Activated B cell treated with CpG ODN at 0.5 μM for 24 hours (primary cell): ENCODE data around the gene RGCC. TPM values are rescaled to one million over a fixed set of nuclear protein-coding genes. Genes with fewer than 3 reads are reported as not detected.

Experiments
- ATAC-seq: fragments of 200-7000 bp; cut with Tn5 transposase; one replicate; pipeline ENCODE4 v1.10.0; 2021; ENCODE audit warnings: low read depth, mild to moderate bottlenecking, moderate library complexity
- CTCF ChIA-PET: fragments of 350-600 bp; sonication (Branson Sonifier 250); formaldehyde crosslinking; loops from one replicate; lab custom pipeline; 2021; ENCODE audit warnings: antibody characterized with exemption; lab: Charles Lee
- POLR2A ChIA-PET: fragments of 350-600 bp; sonication (Branson Sonifier 250); formaldehyde crosslinking; loops from one replicate; lab custom pipeline; 2021; ENCODE audit warnings: antibody characterized with exemption; lab: Charles Lee
- DNase-seq: peaks from one replicate; pipeline ENCODE4 v3.0.0; 2022
- H3K27ac Mint-ChIP-seq: one replicate; pipeline ENCODE4 v1.8.0; 2020; ENCODE audit warnings: mixed read lengths
- H3K27me3 Mint-ChIP-seq: one replicate; pipeline ENCODE4 v1.8.0; 2021; ENCODE audit warnings: mixed read lengths
- H3K36me3 Mint-ChIP-seq: one replicate; pipeline ENCODE4 v1.8.0; 2021; ENCODE audit warnings: low read depth, mixed read lengths
- H3K4me1 Mint-ChIP-seq: one replicate; pipeline ENCODE4 v1.8.0; 2021; ENCODE audit warnings: mixed read lengths
- H3K4me3 Mint-ChIP-seq: one replicate; pipeline ENCODE4 v1.8.0; 2020; ENCODE audit warnings: mild to moderate bottlenecking, mixed read lengths
- H3K9me3 Mint-ChIP-seq: one replicate; pipeline ENCODE4 v1.8.0; 2020; ENCODE audit warnings: mixed read lengths
- intact Hi-C: fragments of 100-400 bp; cut with micrococcal nuclease; formaldehyde crosslinking; loops from one replicate; pipeline ENCODE4 v1.15.1; 2024
- total RNA-seq: library from RNA; stranded (reverse); gene quantifications from 2 replicates; pipeline ENCODE4 v1.2.3, GENCODE V29; 2022
- TF ChIP-seq, protein P1 (sequence below): fragments of 200-600 bp; IDR thresholded peaks from one replicate; pipeline ENCODE4 v1.8.0; 2022; ENCODE audit warnings: antibody characterized with exemption, mild to moderate bottlenecking

Gene RGCC
- total RNA-seq, 1 donor from 2014 or later, result 2.4 TPM

GRCh38 chr13:41411522-41411921 lies 45.8 kb upstream of the RGCC start:
- Mint-ChIP-seq H3K9me3 (no peaks in the 10 kb centered on the region), H3K4me3 (no peak overlapping the region), H3K27ac (no peak overlapping the region), H3K4me1 (no peaks in the 10 kb centered on the region), H3K27me3 (peaks cover 6% of the 10 kb centered on the region), H3K36me3 (no peaks in the 10 kb centered on the region)
- DNase-seq (no peak), ATAC-seq (no peak)
- CTCF ChIA-PET, result interaction anchor here (1.3 kb wide), 1 partner anchor 241 kb away, joined by 7 read pairs; no protein-coding TSS in a partner anchor
- POLR2A ChIA-PET, result no interaction called here
- intact Hi-C loops, result loop anchor here (1.0 kb wide), 1 partner anchor 699 kb away; no protein-coding TSS in a partner anchor
- TF ChIP-seq, protein P1, sequence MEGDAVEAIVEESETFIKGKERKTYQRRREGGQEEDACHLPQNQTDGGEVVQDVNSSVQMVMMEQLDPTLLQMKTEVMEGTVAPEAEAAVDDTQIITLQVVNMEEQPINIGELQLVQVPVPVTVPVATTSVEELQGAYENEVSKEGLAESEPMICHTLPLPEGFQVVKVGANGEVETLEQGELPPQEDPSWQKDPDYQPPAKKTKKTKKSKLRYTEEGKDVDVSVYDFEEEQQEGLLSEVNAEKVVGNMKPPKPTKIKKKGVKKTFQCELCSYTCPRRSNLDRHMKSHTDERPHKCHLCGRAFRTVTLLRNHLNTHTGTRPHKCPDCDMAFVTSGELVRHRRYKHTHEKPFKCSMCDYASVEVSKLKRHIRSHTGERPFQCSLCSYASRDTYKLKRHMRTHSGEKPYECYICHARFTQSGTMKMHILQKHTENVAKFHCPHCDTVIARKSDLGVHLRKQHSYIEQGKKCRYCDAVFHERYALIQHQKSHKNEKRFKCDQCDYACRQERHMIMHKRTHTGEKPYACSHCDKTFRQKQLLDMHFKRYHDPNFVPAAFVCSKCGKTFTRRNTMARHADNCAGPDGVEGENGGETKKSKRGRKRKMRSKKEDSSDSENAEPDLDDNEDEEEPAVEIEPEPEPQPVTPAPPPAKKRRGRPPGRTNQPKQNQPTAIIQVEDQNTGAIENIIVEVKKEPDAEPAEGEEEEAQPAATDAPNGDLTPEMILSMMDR, result no peak

DNA sequence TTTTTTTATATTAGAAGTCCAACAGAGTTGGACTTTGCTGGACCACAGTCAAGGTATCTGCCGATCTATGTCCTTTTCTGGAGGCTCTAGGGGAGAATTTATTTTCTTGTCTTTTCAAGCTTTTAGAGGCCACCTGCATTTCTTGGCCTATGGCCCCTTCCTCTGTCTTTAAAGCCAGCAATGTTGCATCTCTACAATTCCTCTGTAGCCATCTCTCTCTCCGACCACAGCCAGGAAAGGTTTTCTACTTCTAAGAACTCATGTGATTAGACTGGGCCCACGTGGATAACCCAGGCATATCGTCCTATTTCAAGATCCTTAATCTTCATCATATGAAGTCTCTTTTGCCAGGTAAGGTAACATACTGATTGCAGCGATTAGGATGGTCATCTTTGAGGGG lies 43.5 kb upstream of the RGCC start:
- TF ChIP-seq, protein P1, result no peak
- Mint-ChIP-seq H3K27me3 (peaks cover 6% of the 10 kb centered on the region), H3K9me3 (peaks cover 2% of the 10 kb centered on the region), H3K27ac (no peak overlapping the region), H3K4me1 (no peaks in the 10 kb centered on the region), H3K4me3 (no peak overlapping the region), H3K36me3 (no peaks in the 10 kb centered on the region)
- DNase-seq (no peak), ATAC-seq (no peak)
- ChIA-PET POLR2A (no interaction called here), CTCF (interaction anchor here (1.3 kb wide), 1 partner anchor 239 kb away, joined by 3 read pairs; no protein-coding TSS in a partner anchor)
- intact Hi-C loops, result no loop called here

DNA sequence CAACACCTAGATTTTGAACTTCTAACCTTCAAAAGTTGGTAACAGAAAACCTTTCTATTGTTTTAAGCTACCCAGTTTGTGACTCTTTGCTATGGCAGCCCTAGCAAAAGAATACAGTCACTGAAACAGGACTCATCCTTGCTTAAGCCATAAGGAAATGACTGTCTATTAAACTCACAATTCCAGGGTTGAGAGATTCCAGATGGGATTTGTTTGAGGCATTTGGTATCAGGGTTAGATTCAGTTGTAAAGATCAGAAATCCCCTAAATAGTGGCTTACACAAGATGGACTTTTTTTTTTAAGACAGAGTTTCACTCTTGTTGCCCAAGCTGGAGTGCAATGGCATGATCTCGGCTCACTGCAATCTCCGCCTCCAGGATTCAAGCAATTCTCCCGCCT lies 41.1 kb upstream of the RGCC start:
- ChIA-PET POLR2A (no interaction called here), CTCF (no interaction called here)
- Mint-ChIP-seq H3K27ac (no peak overlapping the region), H3K4me1 (no peaks in the 10 kb centered on the region), H3K9me3 (peaks cover 2% of the 10 kb centered on the region), H3K36me3 (no peaks in the 10 kb centered on the region), H3K4me3 (no peak overlapping the region), H3K27me3 (peaks cover 7% of the 10 kb centered on the region)
- DNase-seq, result no peak
- ATAC-seq, result no peak
- intact Hi-C loops, result no loop called here
- TF ChIP-seq, protein P1, result no peak

DNA sequence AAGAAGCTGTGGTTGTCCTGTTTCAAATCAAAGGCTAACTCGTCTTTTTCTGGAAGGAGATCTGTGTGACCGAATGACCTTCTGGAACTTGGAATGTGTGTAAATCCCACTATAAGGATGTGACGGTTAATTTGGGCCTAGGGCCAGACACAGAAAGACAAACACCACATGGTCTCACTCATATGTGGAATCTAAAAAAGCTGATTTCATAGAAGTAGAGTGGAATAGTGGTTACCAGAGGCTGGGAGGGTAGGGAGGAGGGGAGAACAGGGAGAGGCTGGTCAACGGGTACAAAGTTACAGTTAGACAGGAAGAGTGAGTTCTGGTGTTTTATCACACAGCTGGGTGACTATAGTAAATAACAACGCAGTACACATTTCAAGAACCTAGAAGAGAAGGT lies 39.3 kb upstream of the RGCC start:
- ChIA-PET CTCF (no interaction called here), POLR2A (no interaction called here)
- no peak for DNase-seq
- peaks cover 4% of the 10 kb centered on the region for H3K27me3 Mint-ChIP-seq
- H3K27ac Mint-ChIP-seq, result no peak overlapping the region
- TF ChIP-seq, protein P1, result no peak
- H3K4me3 Mint-ChIP-seq, result no peak overlapping the region
- ATAC-seq, result no peak
- intact Hi-C loops, result no loop called here
- no peaks in the 10 kb centered on the region for H3K4me1 Mint-ChIP-seq
- H3K9me3 Mint-ChIP-seq, result peaks cover 2% of the 10 kb centered on the region
- no peaks in the 10 kb centered on the region for H3K36me3 Mint-ChIP-seq

- Mint-ChIP-seq H3K4me1 (no peaks in the 10 kb centered on the region), H3K36me3 (no peaks in the 10 kb centered on the region), H3K4me3 (no peak overlapping the region), H3K9me3 (peaks cover 2% of the 10 kb centered on the region), H3K27me3 (peaks cover 4% of the 10 kb centered on the region), H3K27ac (no peak overlapping the region)
- ChIA-PET POLR2A (no interaction called here), CTCF (no interaction called here)
- TF ChIP-seq, protein P1, result no peak
- ATAC-seq, result no peak
- no peak for DNase-seq
- intact Hi-C loops, result no loop called here
Observed at GRCh38 chr13:41418731-41419130, 38.6 kb upstream of the RGCC start.
